Endometrial microvascular endothelial cells (primary cell): Measurements from ENCODE around the gene ELAC1. TPM values are rescaled to one million over a fixed set of nuclear protein-coding genes. Genes with fewer than 3 reads are reported as not detected.

ENCODE experiments used
- in situ Hi-C: cut with HindIII; loops from 2 replicates; pipeline ENCODE4 v1.10.0; 2017; ENCODE audit warnings: low sequenced_read_pairs, low pct_unique_long_range_greater_than_20kb; ENCODE audit errors: inconsistent ontology term
- total RNA-seq: library from RNA; depleted of rRNA; stranded (reverse); fragments of >200 nt; gene quantifications from one replicate; pipeline ENCODE4 v1.2.3, GENCODE V29; 2015; ENCODE audit errors: inconsistent ontology term

ELAC1 gene
- total RNA-seq, 1 donor from 2014 or later = 13.0 TPM

- in situ Hi-C loops = no loop called here
Measured at GRCh38 chr18:51010218-51010617, 42.4 kb downstream of the ELAC1 start.

GRCh38 chr18:51011709-51012108, 43.9 kb downstream of the ELAC1 start:
- in situ Hi-C loops = no loop called here

- in situ Hi-C loops = no loop called here
Measured at GRCh38 chr18:51012441-51012840, 44.6 kb downstream of the ELAC1 start.

GRCh38 chr18:51013259-51013658, 45.4 kb downstream of the ELAC1 start:
- in situ Hi-C loops = no loop called here

- in situ Hi-C loops = no loop called here
Measured at GRCh38 chr18:51017140-51017879, 49.5 kb downstream of the ELAC1 start.

- in situ Hi-C loops = no loop called here
Measured at GRCh38 chr18:51020536-51020935, 52.7 kb downstream of the ELAC1 start.

GRCh38 chr18:51021226-51021965, 53.6 kb downstream of the ELAC1 start:
- in situ Hi-C loops = no loop called here

GRCh38 chr18:51025512-51025911, 57.7 kb downstream of the ELAC1 start:
- in situ Hi-C loops = no loop called here

GRCh38 chr18:51028201-51028805, 60.5 kb downstream of the ELAC1 start:
- in situ Hi-C loops = no loop called here

- in situ Hi-C loops = no loop called here
Measured at GRCh38 chr18:51029378-51029693, 61.5 kb downstream of the ELAC1 start.

- in situ Hi-C loops = no loop called here
Measured at GRCh38 chr18:51029694-51030536, 62.1 kb downstream of the ELAC1 start, which contains the start of gene SMAD4. SMAD4 (plus strand) TSS chr18:51030213; CDS start chr18:51047047, 16,834 bp downstream.

- in situ Hi-C loops = no loop called here
Measured at GRCh38 chr18:51030537-51031258, 62.9 kb downstream of the ELAC1 start.

GRCh38 chr18:51032193-51032592, 64.4 kb downstream of the ELAC1 start:
- in situ Hi-C loops = no loop called here

GRCh38 chr18:51037230-51037629, 69.4 kb downstream of the ELAC1 start:
- in situ Hi-C loops = no loop called here

Other genes with a start within 250 kb of the ELAC1 start
- gene MRO, start 148.0 kb upstream of the ELAC1 start, total RNA-seq = not detected
- gene ME2, start 88.9 kb upstream of the ELAC1 start, total RNA-seq = 68.1 TPM
- gene SMAD4, start 62.2 kb downstream of the ELAC1 start, total RNA-seq = 76.7 TPM
- gene MEX3C, start 229.6 kb downstream of the ELAC1 start, total RNA-seq = 30.4 TPM